Coronary artery (tissue), 2 donors: ENCODE measurements around the gene COX6B2.
A peak's percentile ranks its signal among the peaks of the same experiment; 100 is the strongest.

Experiments used
- DNase-seq: peaks from one replicate; pipeline ENCODE4 v3.0.0-alpha.2; 2017; ENCODE audit warnings: low spot score
- H3K27ac ChIP-seq, 2 donors: fragments of 200-600 bp; sonication (generic); one replicate each; pipeline ENCODE4 v1.5.1; 2016 to 2019
- H3K4me3 ChIP-seq: fragments of 200-600 bp; sonication (generic); 2 replicates; pipeline ENCODE4 v1.5.1; 2016; ENCODE audit warnings: mild to moderate bottlenecking, moderate library complexity
- CTCF ChIP-seq: fragments of 200-600 bp; sonication (generic); IDR thresholded peaks from one replicate; pipeline ENCODE4 v1.5.1; 2019; ENCODE audit warnings: antibody characterized with exemption

The COX6B2 gene

GRCh38 chr19:55355213-55355821 is 798 bp upstream of the COX6B2 start:
- no peak for DNase-seq

DNA sequence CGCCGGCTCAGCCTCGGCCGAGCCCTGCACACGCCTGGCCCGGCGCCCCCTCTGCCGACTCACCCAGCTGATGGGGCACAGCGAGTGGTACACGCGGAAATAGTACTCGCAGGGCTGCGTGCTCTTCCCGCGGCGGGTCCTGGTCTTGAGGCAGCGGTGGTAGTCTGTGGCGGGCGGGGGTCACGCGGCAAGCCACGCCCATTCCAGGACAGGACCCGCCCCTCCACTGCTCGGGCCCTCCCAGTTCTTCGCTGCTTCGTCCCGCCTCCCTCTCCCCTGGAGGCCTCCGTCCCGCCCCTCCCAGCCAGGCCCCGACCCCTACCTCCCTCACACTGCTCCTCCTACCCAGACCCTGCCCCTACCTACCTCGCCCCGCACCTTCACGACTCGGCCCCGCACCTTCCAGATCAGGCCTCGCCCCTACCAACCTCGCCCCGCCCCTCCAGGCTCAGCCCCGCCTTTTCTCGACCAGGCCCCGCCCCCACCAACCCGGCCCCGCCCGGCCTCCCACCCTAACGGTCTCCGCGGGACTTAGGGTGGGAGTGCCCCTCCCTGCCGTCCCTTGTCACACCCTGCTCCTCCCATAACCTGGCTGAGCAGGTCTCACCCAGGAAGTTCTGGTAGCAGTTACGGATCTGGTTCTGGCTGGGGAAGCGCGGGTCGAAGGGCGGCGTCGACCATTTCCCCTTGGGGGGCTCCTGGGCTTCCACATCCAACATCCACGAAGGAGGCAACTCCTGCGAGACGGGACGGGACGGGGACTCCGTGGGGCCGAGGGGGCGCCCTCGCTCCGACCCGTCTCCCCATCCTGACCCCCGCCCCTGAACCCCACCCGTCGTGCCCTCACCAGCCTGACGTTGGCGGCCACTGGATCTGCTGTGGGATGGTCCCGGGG is 469 bp downstream of the COX6B2 start:
- DNase-seq = no peak

More at GRCh38 chr19:55355213-55355821, 798 bp upstream of the COX6B2 start:
- Histone ChIP-seq H3K4me3 (no peak overlapping the region), H3K27ac (no peak overlapping the region)
- TF ChIP-seq CTCF = no peak

DNA sequence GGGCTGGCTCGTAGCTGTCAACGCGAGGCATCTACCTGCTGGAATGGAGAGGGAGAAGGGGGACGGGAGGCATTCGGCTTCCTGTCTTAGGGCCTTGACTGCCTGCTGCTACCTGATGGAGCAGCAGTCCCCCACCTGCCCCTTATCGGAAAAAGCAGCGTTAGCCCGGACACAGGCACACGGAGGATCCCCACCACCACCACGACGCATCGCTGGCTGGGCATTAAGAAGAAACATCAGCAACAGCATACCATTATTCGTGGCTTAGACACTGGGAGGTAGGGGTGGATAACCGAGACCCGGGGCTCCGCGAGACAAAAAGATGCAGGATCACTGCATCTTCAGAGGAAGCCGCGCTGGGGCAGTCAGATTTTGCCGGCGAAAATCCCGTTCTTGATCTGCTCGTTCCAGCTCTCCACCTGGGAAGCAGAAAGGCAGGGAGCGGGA is 1.1 kb downstream of the COX6B2 start:
- TF ChIP-seq CTCF = no peak
- no peak for DNase-seq
- Histone ChIP-seq H3K4me3 (peak overlapping the region; percentile 70), H3K27ac (no peak overlapping the region)

More for the DNA sequence above, 469 bp downstream of the COX6B2 start:
- H3K4me3 ChIP-seq = peak overlapping the region; percentile 70
- TF ChIP-seq CTCF = no peak
- H3K27ac ChIP-seq = no peak overlapping the region

- no peak for TF ChIP-seq CTCF
- H3K27ac ChIP-seq = no peak overlapping the region
- no peak for DNase-seq
- H3K4me3 ChIP-seq = no peak overlapping the region
Measured at GRCh38 chr19:55352549-55353145, 1.9 kb downstream of the COX6B2 start.

DNA sequence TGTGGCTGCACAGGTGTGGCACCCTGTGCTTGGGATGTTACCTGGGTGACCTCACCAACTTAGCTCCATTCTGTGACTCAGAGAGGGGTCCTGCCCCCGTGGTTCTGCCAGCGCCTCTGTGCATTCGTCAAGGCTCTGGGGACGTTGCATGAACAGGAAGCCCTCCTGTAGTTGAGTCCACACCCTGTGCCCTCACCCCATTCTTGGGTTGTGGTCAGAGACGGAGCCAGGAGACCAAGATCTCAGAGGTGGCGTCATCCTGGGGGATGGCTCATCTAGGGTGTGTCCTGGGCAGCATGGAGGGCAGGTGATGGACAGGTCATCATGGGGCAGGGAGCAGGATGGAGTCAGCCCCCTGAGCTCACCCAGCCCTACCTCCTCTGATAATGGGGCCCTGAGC is 2.5 kb downstream of the COX6B2 start:
- no peak overlapping the region for H3K27ac ChIP-seq
- no peak for TF ChIP-seq CTCF
- no peak for DNase-seq
- no peak overlapping the region for H3K4me3 ChIP-seq

DNA sequence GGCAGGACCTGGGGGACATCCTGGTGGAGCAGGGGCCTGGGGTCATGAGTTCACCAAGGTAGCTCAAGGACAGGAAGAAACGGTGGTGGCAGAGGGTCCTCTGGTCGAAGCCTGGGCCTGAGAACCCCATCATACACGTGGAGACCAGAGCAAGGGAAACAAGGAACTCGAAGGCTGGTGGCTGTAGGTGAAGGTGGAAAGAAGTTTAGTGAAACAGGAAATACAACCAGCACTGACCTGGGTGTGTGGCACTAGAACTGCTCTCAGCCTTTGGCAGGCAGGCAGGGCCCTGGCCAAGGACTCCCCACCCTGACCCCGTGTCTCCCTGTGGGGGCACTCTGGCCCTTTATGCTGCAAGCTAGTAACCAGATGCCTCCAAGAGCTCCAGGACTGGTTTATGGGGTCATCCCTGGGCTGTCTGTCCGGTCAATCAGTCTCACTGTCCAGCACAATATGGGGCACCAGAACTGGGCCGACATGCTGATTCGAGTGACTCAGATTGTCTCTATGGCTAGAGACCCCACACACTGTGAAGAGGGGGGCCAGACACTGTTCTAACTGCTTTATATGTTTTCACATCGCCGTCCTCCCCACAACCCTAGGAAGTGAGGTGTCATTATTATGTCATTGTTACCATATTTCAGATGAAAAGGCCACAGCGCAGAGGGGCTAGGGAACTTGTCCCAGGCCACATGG is 3.8 kb downstream of the COX6B2 start:
- Histone ChIP-seq H3K4me3 (no peak overlapping the region), H3K27ac (no peak overlapping the region)
- no peak for TF ChIP-seq CTCF
- no peak for DNase-seq
